ENCODE measurements around the gene RECQL5.

DNA sequence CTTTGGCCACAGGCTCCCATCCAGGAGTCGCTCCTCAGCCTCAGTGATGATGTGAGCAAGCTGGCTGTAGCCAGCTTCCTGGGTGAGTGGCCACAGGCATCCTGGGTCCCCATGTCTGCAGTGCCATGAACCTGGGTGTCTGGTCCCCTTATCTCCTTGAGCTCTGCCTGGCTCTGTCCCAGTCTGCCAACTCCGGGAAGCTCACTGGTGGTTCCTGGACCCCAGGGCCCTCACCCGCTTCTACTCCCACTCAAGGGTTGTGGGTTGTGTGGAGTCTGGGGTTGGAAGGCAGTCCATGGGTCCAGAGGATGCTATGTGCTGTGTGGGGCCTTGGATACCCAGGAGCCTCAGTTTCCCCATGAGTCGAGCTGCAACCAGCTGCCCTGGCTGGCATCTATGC, 45.5 kb downstream of the RECQL5 start:
- TF ChIP-seq TARDBP (IDR thresholded peaks at IDR 0.05) (no peak), L3MBTL2 (conservative IDR thresholded peaks at IDR 0.05) (no peak), ZNF384 (IDR thresholded peaks at IDR 0.05) (no peak), NFRKB (IDR thresholded peaks at IDR 0.05) (no peak), FOXA1 (IDR thresholded peaks at IDR 0.05) (no peak), FOXM1 (IDR thresholded peaks at IDR 0.05; ENCODE audit: borderline replicate concordance) (no peak), CTBP1 (IDR thresholded peaks at IDR 0.05; ENCODE audit: borderline replicate concordance) (no peak), FOXK2 (IDR thresholded peaks at IDR 0.05) (no peak), ARNT (IDR thresholded peaks at IDR 0.05) (no peak), ELF4 (IDR thresholded peaks at IDR 0.05) (no peak)
- TF ChIP-seq, protein P1, sequence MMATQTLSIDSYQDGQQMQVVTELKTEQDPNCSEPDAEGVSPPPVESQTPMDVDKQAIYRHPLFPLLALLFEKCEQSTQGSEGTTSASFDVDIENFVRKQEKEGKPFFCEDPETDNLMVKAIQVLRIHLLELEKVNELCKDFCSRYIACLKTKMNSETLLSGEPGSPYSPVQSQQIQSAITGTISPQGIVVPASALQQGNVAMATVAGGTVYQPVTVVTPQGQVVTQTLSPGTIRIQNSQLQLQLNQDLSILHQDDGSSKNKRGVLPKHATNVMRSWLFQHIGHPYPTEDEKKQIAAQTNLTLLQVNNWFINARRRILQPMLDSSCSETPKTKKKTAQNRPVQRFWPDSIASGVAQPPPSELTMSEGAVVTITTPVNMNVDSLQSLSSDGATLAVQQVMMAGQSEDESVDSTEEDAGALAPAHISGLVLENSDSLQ (IDR thresholded peaks at IDR 0.05): no peak

Data from HEK293T (cell line).